ENCODE results near the gene SMARCB1. TPM values are rescaled to one million over a fixed set of nuclear protein-coding genes. Genes with fewer than 3 reads are reported as not detected.

SMARCB1 gene
- total and polyA plus RNA-seq, 2 of the 4 experiments (the other 2 are of a cell fraction): 110 to 159 TPM

GRCh38 chr22:23816156-23816976, 29.6 kb downstream of the SMARCB1 start (continued):
- TF ChIP-seq POLR2A (IDR thresholded peaks at IDR 0.05; ENCODE audit: low read depth, low read length): no peak

DNA sequence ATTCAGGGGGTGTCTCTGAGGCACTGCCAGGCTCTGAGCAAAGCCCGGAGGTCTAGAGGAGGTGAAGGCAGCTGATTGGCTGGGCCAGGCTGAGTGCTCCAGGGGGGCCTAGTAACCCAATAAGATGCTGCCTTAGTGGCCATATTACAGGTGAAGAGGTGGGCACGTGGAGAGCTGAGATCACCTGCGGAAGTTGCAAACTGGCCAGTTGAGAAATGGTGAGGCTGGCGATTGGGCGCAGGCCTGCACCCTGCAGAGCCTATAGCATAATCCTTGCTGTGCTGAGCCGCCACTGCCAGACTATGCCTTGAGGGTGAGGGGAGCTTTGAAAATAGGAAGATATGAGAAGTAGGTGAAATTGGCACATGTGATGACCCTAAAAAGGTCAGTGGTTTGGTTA, 30.4 kb downstream of the SMARCB1 start:
- H2BK20ac ChIP-seq (ENCODE audit: low read depth, low read length): no peak overlapping the region
- H3K4me2 ChIP-seq (ENCODE audit: low read depth, low read length): no peak overlapping the region
- dilution Hi-C loops (cut with HindIII; ENCODE audit: low sequenced_read_pairs, unreplicated experiment): no loop called here
- no peak overlapping the region for H3K18ac ChIP-seq (ENCODE audit: low read depth, low read length)
- H2AFZ ChIP-seq (replicated peaks; ENCODE audit: low read length, poor library complexity): no peak overlapping the region
- H4K8ac ChIP-seq (ENCODE audit: low read depth in 2 of 2, low read length in 2 of 2): no peak overlapping the region
- CTCF ChIA-PET: no interaction called here
- no peak for DNase-seq
- TF ChIP-seq RFX5 (IDR thresholded peaks at IDR 0.05; ENCODE audit: low read depth, low read length) (no peak), MXI1 (IDR thresholded peaks at IDR 0.05; ENCODE audit: borderline replicate concordance, low read depth, low read length) (no peak), RCOR1 (IDR thresholded peaks at IDR 0.05; ENCODE audit: insufficient replicate concordance, low read length) (no peak), NFE2L2 (IDR thresholded peaks at IDR 0.05; ENCODE audit: low read depth, low read length) (no peak), SMC3 (IDR thresholded peaks at IDR 0.05; ENCODE audit: low read depth, low read length) (no peak), RAD21 (IDR thresholded peaks at IDR 0.05; ENCODE audit: low read length) (no peak), MAFK (IDR thresholded peaks at IDR 0.05; ENCODE audit: low read depth, low read length) (no peak), MAZ (IDR thresholded peaks at IDR 0.05; ENCODE audit: borderline replicate concordance, low read depth, low read length) (no peak)
- TF ChIP-seq, protein P1, sequence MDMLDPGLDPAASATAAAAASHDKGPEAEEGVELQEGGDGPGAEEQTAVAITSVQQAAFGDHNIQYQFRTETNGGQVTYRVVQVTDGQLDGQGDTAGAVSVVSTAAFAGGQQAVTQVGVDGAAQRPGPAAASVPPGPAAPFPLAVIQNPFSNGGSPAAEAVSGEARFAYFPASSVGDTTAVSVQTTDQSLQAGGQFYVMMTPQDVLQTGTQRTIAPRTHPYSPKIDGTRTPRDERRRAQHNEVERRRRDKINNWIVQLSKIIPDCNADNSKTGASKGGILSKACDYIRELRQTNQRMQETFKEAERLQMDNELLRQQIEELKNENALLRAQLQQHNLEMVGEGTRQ (IDR thresholded peaks at IDR 0.05; ENCODE audit: low read depth, low read length): no peak
- H2AK5ac ChIP-seq (ENCODE audit: low read depth, low read length): no peak overlapping the region
- no peak overlapping the region for H2BK5ac ChIP-seq (ENCODE audit: low read depth, low read length, poor library complexity, severe bottlenecking)
- no peak overlapping the region for H4K5ac ChIP-seq (ENCODE audit: low read depth, low read length)
- no peak overlapping the region for H2AK9ac ChIP-seq (replicated peaks; ENCODE audit: low read depth, low read length, poor library complexity)
- H3K4me1 ChIP-seq (ENCODE audit: control insufficient read depth, insufficient read depth, low read length): no peaks in the 10 kb centered on the region
- H3K56ac ChIP-seq (ENCODE audit: extremely low read depth, insufficient read depth, low read length): no peak overlapping the region
- peaks cover 7% of the 10 kb centered on the region; the same call in 1 of the 2 replicates for H3K9me1 ChIP-seq (ENCODE audit: insufficient read depth, low read length)
- no peaks in the 10 kb centered on the region for H3K9me3 ChIP-seq (ENCODE audit: control insufficient read depth, insufficient read depth, low read length)
- H3K27me3 ChIP-seq (ENCODE audit: control insufficient read depth, insufficient read depth, low read length): no peaks in the 10 kb centered on the region
- WGBS, 2 experiments (ENCODE audit: extremely low coverage in 2 of 2, insufficient read length in 1 of 2): 86% methylated on average over 1 of the region's 6 CpGs; no CpG with 5 or more reads in 1 of the 2 experiments
- H3K14ac ChIP-seq (replicated peaks; ENCODE audit: low read depth, low read length): no peak overlapping the region
- H3K4me3 ChIP-seq (ENCODE audit: insufficient read depth, low read depth, low read length): no peak overlapping the region
- H3K4ac ChIP-seq (ENCODE audit: low read depth, low read length): no peak overlapping the region
- peaks cover 0 to 5% of the 10 kb centered on the region in 2 experiments; a peak in 1 of 4 replicates for H3K79me1 ChIP-seq (ENCODE audit: low read depth in 1 of 2, low read length in 2 of 2)
- H3K23ac ChIP-seq (ENCODE audit: low read depth, low read length): no peak overlapping the region
- H4K91ac ChIP-seq (ENCODE audit: insufficient read depth, low read depth, low read length): no peak overlapping the region
- intact Hi-C loops (cut with micrococcal nuclease): no loop called here
- H3K27ac ChIP-seq (ENCODE audit: insufficient read depth, low read length): no peak overlapping the region
- H4K20me1 ChIP-seq (ENCODE audit: insufficient read depth, low read length): peaks cover 8% of the 10 kb centered on the region; the same call in 1 of the 2 replicates
- no peak overlapping the region for H2BK120ac ChIP-seq (ENCODE audit: low read depth, low read length)
- no peak overlapping the region for H2BK15ac ChIP-seq (ENCODE audit: low read depth, low read length)
- BruUV-seq (replicated peaks): no TSS peak
- POLR2A ChIA-PET (ENCODE audit: unreplicated experiment): no interaction called here
- H3K36me3 ChIP-seq (ENCODE audit: control insufficient read depth, insufficient read depth, low read length): peaks cover 52% of the 10 kb centered on the region
- no peak overlapping the region for H3K9ac ChIP-seq (ENCODE audit: low read depth, low read length)
- in situ Hi-C loops (cut with MboI; ENCODE audit: low sequenced_read_pairs): no loop called here
- no peak for ATAC-seq (ENCODE audit: low read depth)
